SK-N-SH (cell line): ENCODE results near the gene SPSB3. TPM values are rescaled to one million over a fixed set of nuclear protein-coding genes. Genes with fewer than 3 reads are reported as not detected.

Source experiments
- CTCF ChIA-PET: fragments of 300-600, 350-600 bp; formaldehyde crosslinking; extraction: SDS; loops from one replicate; lab custom pipeline; 2021; lab: Yijun Ruan, JAX
- POLR2A ChIA-PET: fragments of 350-600 bp; sonication (Branson Sonifier 250); formaldehyde crosslinking; extraction: SDS; loops from one replicate; lab custom pipeline; 2020; ENCODE audit warnings: antibody characterized with exemption, inconsistent platforms; lab: Yijun Ruan, JAX
- DNase-seq: peaks from one replicate; pipeline ENCODE4 v3.0.0; 2012
- H2AFZ ChIP-seq: fragments of 200-600 bp; sonication (generic); 2 replicates; pipeline ENCODE4 v1.8.1; 2016; ENCODE audit warnings: antibody characterized with exemption, mild to moderate bottlenecking, low read depth
- H3F3A ChIP-seq: fragments of 200-600 bp; sonication (generic); replicated peaks from 2 replicates; pipeline ENCODE3; 2016; ENCODE audit warnings: antibody characterized with exemption, mild to moderate bottlenecking; ENCODE audit not compliant: insufficient read depth
- H3K27ac ChIP-seq, 2 experiments: fragments of 200-500 bp in 1 of 2; fragments of 200-600 bp in 1 of 2; sonication (Bioruptor generic) in 1 of 2; sonication (generic), shearing (Covaris generic) in 1 of 2; 2 replicates each; pipeline versions ENCODE4 v1.5.1 to v1.6.1; 2014 to 2016; ENCODE audit warnings: low read depth in 2 of 2, inconsistent platforms in 1 of 2, low read length in 1 of 2, mild to moderate bottlenecking in 1 of 2, mixed read lengths in 1 of 2
- H3K27me3 ChIP-seq: fragments of 200-600 bp; sonication (generic), shearing (Covaris generic); 2 replicates; pipeline ENCODE4 v1.6.1; 2016; ENCODE audit warnings: mixed run types; ENCODE audit not compliant: insufficient read depth
- H3K36me3 ChIP-seq, 2 experiments: fragments of 200-500 bp in 1 of 2; fragments of 200-600 bp in 1 of 2; sonication (Bioruptor generic) in 1 of 2; sonication (generic) in 1 of 2; replicated peaks in 1 of 2; 2 replicates each; pipeline versions ENCODE3 to v1.5.1; 2014 to 2016; ENCODE audit warnings: low read length in 1 of 2, mild to moderate bottlenecking in 1 of 2; ENCODE audit not compliant: insufficient read depth in 2 of 2, control insufficient read depth in 1 of 2
- H3K4me1 ChIP-seq, 2 experiments: fragments of 200-500 bp in 1 of 2; fragments of 200-600 bp in 1 of 2; sonication (Bioruptor generic) in 1 of 2; sonication (generic), shearing (Covaris generic) in 1 of 2; 2 replicates each; pipeline versions ENCODE4 v1.5.1 to v1.6.1; 2014 to 2016; ENCODE audit warnings: low read depth in 1 of 2, low read length in 1 of 2, mixed run types in 1 of 2; ENCODE audit not compliant: insufficient read depth in 2 of 2, control insufficient read depth in 1 of 2
- H3K4me2 ChIP-seq: fragments of 200-600 bp; sonication (generic), shearing (Covaris generic); 2 replicates; pipeline ENCODE4 v1.6.1; 2017; ENCODE audit warnings: mixed run types
- H3K4me3 ChIP-seq, 2 experiments: fragments of 200-500 bp in 1 of 2; fragments of 200-600 bp in 1 of 2; sonication (Bioruptor generic) in 1 of 2; sonication (generic), shearing (Covaris generic) in 1 of 2; 2 replicates each; pipeline versions ENCODE4 v1.5.1 to v1.8.1; 2014 to 2016; ENCODE audit warnings: low read depth in 2 of 2, inconsistent platforms in 1 of 2, low read length in 1 of 2, mild to moderate bottlenecking in 1 of 2, mixed read lengths in 1 of 2, moderate library complexity in 1 of 2
- H3K79me2 ChIP-seq: fragments of 200-600 bp; sonication (generic); 2 replicates; pipeline ENCODE4 v1.8.1; 2017; ENCODE audit warnings: mild to moderate bottlenecking; ENCODE audit not compliant: insufficient read depth
- H3K9ac ChIP-seq: fragments of 200-600 bp; sonication (generic); 2 replicates; pipeline ENCODE4 v1.6.1; 2017; ENCODE audit warnings: mixed run types
- H3K9me2 ChIP-seq: fragments of 200-600 bp; sonication (generic); 2 replicates; pipeline ENCODE4 v1.6.1; 2017; ENCODE audit warnings: mixed run types
- H3K9me3 ChIP-seq: fragments of 200-600 bp; sonication (generic); 2 replicates; pipeline ENCODE4 v1.6.1; 2017; ENCODE audit warnings: mixed run types, mild to moderate bottlenecking, moderate library complexity
- H4K20me1 ChIP-seq: fragments of 200-600 bp; sonication (generic); 2 replicates; pipeline ENCODE4 v1.6.1; 2017; ENCODE audit warnings: mild to moderate bottlenecking, mixed run types; ENCODE audit not compliant: insufficient read depth
- CTCF ChIP-seq: fragments of 200-600 bp; sonication (generic); IDR thresholded peaks from 2 replicates; pipeline ENCODE4 v1.6.1; 2017; ENCODE audit warnings: antibody characterized with exemption, mild to moderate bottlenecking, moderate library complexity
- GATA2 ChIP-seq: sonication (generic); formaldehyde crosslinking; IDR thresholded peaks from 2 replicates; pipeline ENCODE4 v1.5.0; 2020; ENCODE audit warnings: mild to moderate bottlenecking, missing genetic modification reagents
- NRF1 ChIP-seq: IDR thresholded peaks from 2 replicates; pipeline ENCODE4 v1.6.1; 2012; ENCODE audit warnings: low read depth, mild to moderate bottlenecking, low read length
- PBX3 ChIP-seq: IDR thresholded peaks from 2 replicates; pipeline ENCODE4; 2012
- TAF1 ChIP-seq: IDR thresholded peaks from 2 replicates; pipeline ENCODE4 v1.6.1; 2012; ENCODE audit warnings: low read depth, mild to moderate bottlenecking, low read length, moderate library complexity, borderline replicate concordance
- TEAD4 ChIP-seq: IDR thresholded peaks from 2 replicates; pipeline ENCODE4 v1.4.0; 2012; ENCODE audit warnings: mild to moderate bottlenecking, borderline replicate concordance; ENCODE audit not compliant: insufficient read depth
- USF1 ChIP-seq: IDR thresholded peaks from 2 replicates; pipeline ENCODE4 v1.4.0; 2012; ENCODE audit warnings: low read depth, borderline replicate concordance
- ZBTB33 ChIP-seq: IDR thresholded peaks from 2 replicates; pipeline ENCODE4 v1.4.0; 2012; ENCODE audit warnings: low read depth, borderline replicate concordance
- WGBS: methylation state at CpG from one replicate; pipeline ENCODE4 v1.1.6; 2017; ENCODE audit warnings: low lambda C conversion rate; 5-methylcytosine and 5-hydroxymethylcytosine counted together
- polyA plus RNA-seq, 3 experiments: library from polyadenylated mRNA; depleted of rRNA; stranded (reverse); fragments of >200 nt; gene quantifications; 2 replicates each; pipeline ENCODE4 v1.2.3, GENCODE V29; 2012

SPSB3 gene
- polyA plus RNA-seq, 1 of the 3 experiments (the other 2 are of a cell fraction), result 40.6 TPM

- Histone ChIP-seq H4K20me1 (peaks cover 13% of the 10 kb centered on the region; the same call in 1 of the 2 replicates), H3K27ac (no peak overlapping the region), H3K9me3 (no peaks in the 10 kb centered on the region), H3K4me1 (peaks cover 0 to 8% of the 10 kb centered on the region in 2 experiments; a peak in 1 of 4 replicates), H3K4me3 (no peak overlapping the region), H3F3A (peaks cover 8% of the 10 kb centered on the region), H2AFZ (no peak overlapping the region)
- ChIA-PET CTCF (interaction anchor here (1.4 to 4.3 kb wide), 2 partner anchors 8 to 11 kb away, joined by 5 to 40 read pairs; partner anchors contain the start of genes EME2, IGFALS and MRPS34), POLR2A (interaction anchor here (0.6 kb wide), 1 partner anchor 514 kb away, joined by 3 read pairs; no protein-coding TSS in a partner anchor)
- TF ChIP-seq TEAD4 (no peak), USF1 (no peak)
- TF ChIP-seq, all 33 proteins: peak for 0
- Histone ChIP-seq H3K36me3 (peaks cover under 1 to 36% of the 10 kb centered on the region in 2 experiments), H3K79me2 (peaks cover 54% of the 10 kb centered on the region), H3K4me2 (no peak overlapping the region), H3K27me3 (no peaks in the 10 kb centered on the region), H3K9me2 (no peaks in the 10 kb centered on the region), H3K9ac (no peak overlapping the region)
- no peak for DNase-seq
- 96% methylated on average over 19 of the region's 26 CpGs for WGBS
These were observed 2.8 kb upstream of the SPSB3 start for GRCh38 chr16:1784977-1785845.

GRCh38 chr16:1781758-1782407 is 488 bp downstream of the SPSB3 start:
- no peak for TF ChIP-seq CTCF
- TF ChIP-seq GATA2 (CRISPR knock-in tag), result no peak
- peak; percentile 16; the same call in 1 of the 2 replicates for TF ChIP-seq PBX3
- no peak for TF ChIP-seq NRF1
- TF ChIP-seq ZBTB33, result no peak
- TF ChIP-seq TAF1, result no peak
- Histone ChIP-seq H3K4me3 (peak overlapping the region; percentile 77 to 90), H3K27me3 (no peaks in the 10 kb centered on the region), H3K4me2 (peak overlapping the region; percentile 91), H3K4me1 (peaks cover 0 to 8% of the 10 kb centered on the region in 2 experiments; a peak in 1 of 4 replicates), H3K9ac (peak overlapping the region; percentile 73), H3K27ac (peak overlapping the region; percentile 20 to 32; a peak in 2 of 4 replicates), H3K9me2 (no peaks in the 10 kb centered on the region), H3F3A (peaks cover 8% of the 10 kb centered on the region), H3K36me3 (peaks cover 3 to 36% of the 10 kb centered on the region in 2 experiments), H3K79me2 (peaks cover 52% of the 10 kb centered on the region), H3K9me3 (no peaks in the 10 kb centered on the region), H2AFZ (no peak overlapping the region), H4K20me1 (peaks cover 13% of the 10 kb centered on the region; the same call in 1 of the 2 replicates)
- 14% methylated on average over 8 of the region's 70 CpGs for WGBS
- CTCF ChIA-PET, result interaction anchor here (0.8 to 4.3 kb wide), 5 partner anchors 8 to 74 kb away, joined by 3 to 40 read pairs (median 4); partner anchors contain the start of genes EME2 and MRPS34
- POLR2A ChIA-PET, result interaction anchor here (1.1 to 2.2 kb wide), 6 partner anchors 10 to 183 kb away, joined by 3 to 24 read pairs (median 6); partner anchors contain the start of genes EME2, FAHD1, HAGH and MRPS34
- peak; percentile 70 for DNase-seq
